ENCODE results near the gene ASCL5. TPM values are rescaled to one million over a fixed set of nuclear protein-coding genes. Genes with fewer than 3 reads are reported as not detected.
A peak's percentile ranks its signal among the peaks of the same experiment; 100 is the strongest.

ASCL5 gene
- total and polyA plus RNA-seq, 2 of the 13 experiments (the other 11 are each of a cell fraction or from before 2014, with no cell fraction given), result not detected

DNA sequence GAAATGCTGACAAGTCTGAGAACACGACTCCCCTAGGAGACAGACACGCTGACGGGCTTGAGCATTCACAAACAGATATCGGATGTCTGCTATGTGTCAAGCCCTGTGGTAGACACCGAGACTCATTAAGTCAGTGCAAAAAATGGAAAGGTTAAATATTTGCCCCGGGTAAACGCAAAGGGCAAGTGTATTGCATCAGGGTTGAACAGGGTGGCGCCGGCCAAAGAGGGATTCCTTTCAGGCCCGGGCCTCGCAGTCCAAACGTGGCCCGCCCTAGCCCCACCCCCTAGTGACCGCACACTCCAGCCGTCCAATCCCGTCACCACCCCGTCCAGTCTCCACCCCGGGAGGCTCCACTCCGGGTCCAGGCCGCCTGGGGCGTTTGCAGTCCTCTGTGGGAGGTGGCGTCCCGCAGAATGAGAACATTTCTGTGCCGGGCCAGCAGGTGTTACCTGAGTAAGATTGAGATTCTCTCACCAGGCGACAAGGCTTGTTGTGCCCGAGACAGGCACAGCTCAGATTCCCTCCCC lies 43.6 kb upstream of the ASCL5 start:
- H2AFZ ChIP-seq (ENCODE audit: low read length), result no peak overlapping the region
- under 1% methylated on average over 18 of the region's 26 CpGs for WGBS (ENCODE audit: low lambda C conversion rate)
- no peak for TF ChIP-seq SCMH1 (CRISPR knock-in tag; IDR thresholded peaks at IDR 0.05; ENCODE audit: borderline replicate concordance)
- TF ChIP-seq ZNF354B (CRISPR knock-in tag; IDR thresholded peaks at IDR 0.05), result no peak
- no peak; the same call in 1 of the 2 replicates for TF ChIP-seq ATF7-NPFF (CRISPR knock-in tag; IDR thresholded peaks at IDR 0.05; ENCODE audit: low read depth)
- TF ChIP-seq, protein P1, sequence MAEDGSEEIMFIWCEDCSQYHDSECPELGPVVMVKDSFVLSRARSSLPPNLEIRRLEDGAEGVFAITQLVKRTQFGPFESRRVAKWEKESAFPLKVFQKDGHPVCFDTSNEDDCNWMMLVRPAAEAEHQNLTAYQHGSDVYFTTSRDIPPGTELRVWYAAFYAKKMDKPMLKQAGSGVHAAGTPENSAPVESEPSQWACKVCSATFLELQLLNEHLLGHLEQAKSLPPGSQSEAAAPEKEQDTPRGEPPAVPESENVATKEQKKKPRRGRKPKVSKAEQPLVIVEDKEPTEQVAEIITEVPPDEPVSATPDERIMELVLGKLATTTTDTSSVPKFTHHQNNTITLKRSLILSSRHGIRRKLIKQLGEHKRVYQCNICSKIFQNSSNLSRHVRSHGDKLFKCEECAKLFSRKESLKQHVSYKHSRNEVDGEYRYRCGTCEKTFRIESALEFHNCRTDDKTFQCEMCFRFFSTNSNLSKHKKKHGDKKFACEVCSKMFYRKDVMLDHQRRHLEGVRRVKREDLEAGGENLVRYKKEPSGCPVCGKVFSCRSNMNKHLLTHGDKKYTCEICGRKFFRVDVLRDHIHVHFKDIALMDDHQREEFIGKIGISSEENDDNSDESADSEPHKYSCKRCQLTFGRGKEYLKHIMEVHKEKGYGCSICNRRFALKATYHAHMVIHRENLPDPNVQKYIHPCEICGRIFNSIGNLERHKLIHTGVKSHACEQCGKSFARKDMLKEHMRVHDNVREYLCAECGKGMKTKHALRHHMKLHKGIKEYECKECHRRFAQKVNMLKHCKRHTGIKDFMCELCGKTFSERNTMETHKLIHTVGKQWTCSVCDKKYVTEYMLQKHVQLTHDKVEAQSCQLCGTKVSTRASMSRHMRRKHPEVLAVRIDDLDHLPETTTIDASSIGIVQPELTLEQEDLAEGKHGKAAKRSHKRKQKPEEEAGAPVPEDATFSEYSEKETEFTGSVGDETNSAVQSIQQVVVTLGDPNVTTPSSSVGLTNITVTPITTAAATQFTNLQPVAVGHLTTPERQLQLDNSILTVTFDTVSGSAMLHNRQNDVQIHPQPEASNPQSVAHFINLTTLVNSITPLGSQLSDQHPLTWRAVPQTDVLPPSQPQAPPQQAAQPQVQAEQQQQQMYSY (CRISPR knock-in tag; IDR thresholded peaks at IDR 0.05), result peak; percentile 81
- 0 out of 2 replicates have a peak, but pooled peaks have one; percentile 35 for TF ChIP-seq RFX5 (IDR thresholded peaks at IDR 0.05; ENCODE audit: low read depth, low read length)
- no peak for TF ChIP-seq ZNF407 (CRISPR knock-in tag; IDR thresholded peaks at IDR 0.05; ENCODE audit: not compliant biosample characterization)

More for the DNA sequence above, 43.6 kb upstream of the ASCL5 start:
- no TSS peak for BruUV-seq (replicated peaks)
- ATAC-seq (peak; percentile 97), DNase-seq (ENCODE audit: low spot score) (peak; percentile 99), FAIRE-seq (peak; percentile 99)
- intact Hi-C loops (cut with micrococcal nuclease; ENCODE audit: unreplicated experiment) (loop anchor here (1.0 to 2.0 kb wide), 3 partner anchors 16 to 52 kb away; partner anchors contain the start of gene TMEM9), in situ Hi-C loops (cut with HindIII; ENCODE audit: extremely low pct_ligation_motif_present, low pct_unique_long_range_greater_than_20kb) (no loop called here)
- peak overlapping the region; percentile 51 to 76 (median 54) for H3K4me3 ChIP-seq (replicated peaks in 1 of 3; ENCODE audit: insufficient read depth in 1 of 3, low read depth in 2 of 3, low read length in 3 of 3)
- peak overlapping the region; percentile 82 for H3K4me2 ChIP-seq (ENCODE audit: low read depth, low read length)
- no peaks in the 10 kb centered on the region for H4K20me1 ChIP-seq (ENCODE audit: insufficient read depth, low read length)
- H3K27me3 ChIP-seq (ENCODE audit: control insufficient read depth in 1 of 2, insufficient read depth in 2 of 2, low read length in 2 of 2), result no peaks in the 10 kb centered on the region; a peak in 2 of 5 replicates
- H3K4me1 ChIP-seq (ENCODE audit: insufficient read depth, low read length), result peaks cover 60% of the 10 kb centered on the region
- POLR2A ChIA-PET, result interaction anchor here (1.0 to 5.0 kb wide), 4 partner anchors 11 to 235 kb away, joined by 3 to 30 read pairs (median 4); partner anchors contain the start of gene TMEM9
- peak overlapping the region; percentile 81 for H3K9ac ChIP-seq (ENCODE audit: insufficient read depth, low read depth, low read length)
- H3K27ac ChIP-seq (ENCODE audit: extremely low read length, insufficient read depth, low read length), result peak overlapping the region; percentile 96
- CTCF ChIA-PET (ENCODE audit: low intra/inter-chr PET ratio, low total read pairs), result interaction anchor here (2.0 kb wide), 1 partner anchor 52 kb away, joined by 6 read pairs; no protein-coding TSS in a partner anchor
- no peaks in the 10 kb centered on the region for H3K9me3 ChIP-seq (ENCODE audit: low read length)
- no peaks in the 10 kb centered on the region for H3K79me2 ChIP-seq (ENCODE audit: insufficient read depth, low read length)
- H3K36me3 ChIP-seq (replicated peaks in 1 of 2; ENCODE audit: control insufficient read depth in 1 of 2, insufficient read depth in 2 of 2, low read length in 2 of 2), result no peaks in the 10 kb centered on the region
